PFSK-1 (cell line): ENCODE results near the gene VDAC1.

Experiments used
- SIN3A ChIP-seq: IDR thresholded peaks from 2 replicates; pipeline ENCODE4 v1.6.1; 2012; ENCODE audit warnings: mild to moderate bottlenecking, low read length, moderate library complexity, borderline replicate concordance; ENCODE audit not compliant: insufficient read depth
- TAF1 ChIP-seq: IDR thresholded peaks from 2 replicates; pipeline ENCODE4 v1.6.1; 2012; ENCODE audit warnings: low read length, control low read depth, borderline replicate concordance; ENCODE audit not compliant: insufficient read depth

DNA sequence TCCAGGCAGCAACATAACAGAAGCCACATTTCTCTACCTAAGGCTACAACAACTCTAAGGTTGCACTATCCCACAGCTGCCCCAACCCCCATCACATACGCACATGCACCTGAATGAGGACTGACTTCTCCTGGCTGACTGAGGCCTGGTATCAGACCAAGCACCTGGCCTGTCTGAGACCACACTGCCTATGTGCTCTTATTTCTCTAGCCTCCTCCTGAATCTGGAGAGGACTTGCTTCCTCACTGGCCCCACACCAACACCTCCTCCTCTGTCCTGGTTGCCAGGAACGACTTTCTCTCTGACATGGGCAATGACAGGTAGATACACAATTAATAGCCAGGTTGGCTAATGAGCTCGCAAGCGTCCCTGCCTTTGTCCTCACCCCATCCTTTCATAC is 14.9 kb upstream of the VDAC1 start:
- TF ChIP-seq SIN3A (no peak), TAF1 (no peak)
